NK-92 (cell line): ENCODE measurements around the gene MAGI2.

Experiments
- DNase-seq: peaks from one replicate; lab custom pipeline; 2025; ENCODE audit not compliant: unreplicated experiment; lab: John Stamatoyannopoulos, UW

The MAGI2 gene

GRCh38 chr7:78684201-78684600 is 769.3 kb downstream of the MAGI2 start:
- DNase-seq: no peak

- DNase-seq: no peak
These were observed 769.9 kb downstream of the MAGI2 start for GRCh38 chr7:78683566-78683965.

- DNase-seq: no peak
These were observed 774.2 kb downstream of the MAGI2 start for GRCh38 chr7:78679112-78679876.

- DNase-seq: no peak
These were observed 776.1 kb downstream of the MAGI2 start for GRCh38 chr7:78677391-78677790.

GRCh38 chr7:78675511-78675910 is 778.0 kb downstream of the MAGI2 start:
- no peak for DNase-seq

GRCh38 chr7:78673272-78673671 is 780.2 kb downstream of the MAGI2 start:
- DNase-seq: no peak

- DNase-seq: no peak
These were observed 790.5 kb downstream of the MAGI2 start for GRCh38 chr7:78662939-78663338.

- DNase-seq: no peak
These were observed 803.5 kb downstream of the MAGI2 start for GRCh38 chr7:78649976-78650375.

GRCh38 chr7:78649236-78649635 is 804.2 kb downstream of the MAGI2 start:
- no peak for DNase-seq

- no peak for DNase-seq
These were observed 810.7 kb downstream of the MAGI2 start for GRCh38 chr7:78642751-78643150.

- DNase-seq: no peak
These were observed 815.1 kb downstream of the MAGI2 start for GRCh38 chr7:78638364-78638763.

- no peak for DNase-seq
These were observed 816.7 kb downstream of the MAGI2 start for GRCh38 chr7:78636727-78637126.

- DNase-seq: no peak
These were observed 818.3 kb downstream of the MAGI2 start for GRCh38 chr7:78635026-78635793.

- no peak for DNase-seq
These were observed 819.4 kb downstream of the MAGI2 start for GRCh38 chr7:78634093-78634492.

- no peak for DNase-seq
These were observed 832.5 kb downstream of the MAGI2 start for GRCh38 chr7:78620920-78621319.

GRCh38 chr7:78616539-78616938 is 836.9 kb downstream of the MAGI2 start:
- no peak for DNase-seq

GRCh38 chr7:78609281-78609680 is 844.2 kb downstream of the MAGI2 start:
- DNase-seq: no peak

GRCh38 chr7:78607099-78607498 is 846.4 kb downstream of the MAGI2 start:
- no peak for DNase-seq

- no peak for DNase-seq
These were observed 848.3 kb downstream of the MAGI2 start for GRCh38 chr7:78605119-78605518.

GRCh38 chr7:78601728-78602127 is 851.7 kb downstream of the MAGI2 start:
- no peak for DNase-seq

GRCh38 chr7:78594156-78594555 is 859.3 kb downstream of the MAGI2 start:
- no peak for DNase-seq

- no peak for DNase-seq
These were observed 865.1 kb downstream of the MAGI2 start for GRCh38 chr7:78588393-78588792.
